ENCODE results near the gene SLC35F4.

The SLC35F4 gene

GRCh38 chr14:57610631-57611030, 255.3 kb downstream of the SLC35F4 start:
- DNase-seq, result no peak

GRCh38 chr14:57609192-57610075, 256.5 kb downstream of the SLC35F4 start:
- DNase-seq, result no peak

- DNase-seq, result no peak
Measured at GRCh38 chr14:57607086-57607485, 258.8 kb downstream of the SLC35F4 start.

GRCh38 chr14:57583396-57583795, 282.5 kb downstream of the SLC35F4 start:
- no peak for DNase-seq

DNA sequence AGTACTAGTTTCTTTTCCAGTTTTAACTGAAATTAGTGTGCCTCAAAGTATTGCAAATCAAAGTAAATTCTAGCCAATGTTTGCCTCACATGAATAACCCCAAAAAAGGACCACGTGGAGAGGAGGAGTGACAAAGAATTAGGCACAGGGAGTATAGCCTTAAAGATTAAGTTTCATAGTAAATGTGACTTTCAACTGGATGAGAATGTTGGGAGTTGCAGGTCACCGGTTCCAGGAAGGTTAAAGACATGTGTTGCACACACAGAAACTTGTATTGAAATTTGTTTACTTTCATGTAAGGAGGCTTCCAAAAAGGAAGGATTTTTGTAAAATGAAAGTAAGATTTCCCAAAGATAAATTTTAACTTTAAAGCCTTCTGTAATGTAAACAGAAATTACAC, 283.1 kb downstream of the SLC35F4 start:
- no peak for DNase-seq

GRCh38 chr14:57578801-57579200, 287.1 kb downstream of the SLC35F4 start:
- no peak for DNase-seq

DNA sequence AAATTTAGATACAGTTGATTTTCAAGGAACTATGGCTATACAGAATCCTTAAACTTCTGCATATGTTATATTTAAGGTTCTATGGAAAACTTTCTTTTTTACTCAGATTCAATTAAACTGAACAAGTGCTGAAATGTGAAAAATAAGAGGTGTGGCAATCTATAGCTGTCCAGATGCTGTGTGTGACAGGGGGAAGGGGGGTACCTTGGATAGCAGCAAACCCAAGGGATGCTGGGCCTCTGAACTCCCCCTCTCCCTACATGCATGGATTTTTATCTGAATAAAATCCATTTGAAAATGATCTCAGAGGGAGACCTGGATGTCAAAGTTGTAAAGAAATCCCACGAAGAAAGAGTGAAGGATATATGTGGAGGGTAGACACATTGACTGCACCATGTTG, 289.4 kb downstream of the SLC35F4 start:
- no peak for DNase-seq

GRCh38 chr14:57575482-57575881, 290.4 kb downstream of the SLC35F4 start:
- DNase-seq, result no peak

DNA sequence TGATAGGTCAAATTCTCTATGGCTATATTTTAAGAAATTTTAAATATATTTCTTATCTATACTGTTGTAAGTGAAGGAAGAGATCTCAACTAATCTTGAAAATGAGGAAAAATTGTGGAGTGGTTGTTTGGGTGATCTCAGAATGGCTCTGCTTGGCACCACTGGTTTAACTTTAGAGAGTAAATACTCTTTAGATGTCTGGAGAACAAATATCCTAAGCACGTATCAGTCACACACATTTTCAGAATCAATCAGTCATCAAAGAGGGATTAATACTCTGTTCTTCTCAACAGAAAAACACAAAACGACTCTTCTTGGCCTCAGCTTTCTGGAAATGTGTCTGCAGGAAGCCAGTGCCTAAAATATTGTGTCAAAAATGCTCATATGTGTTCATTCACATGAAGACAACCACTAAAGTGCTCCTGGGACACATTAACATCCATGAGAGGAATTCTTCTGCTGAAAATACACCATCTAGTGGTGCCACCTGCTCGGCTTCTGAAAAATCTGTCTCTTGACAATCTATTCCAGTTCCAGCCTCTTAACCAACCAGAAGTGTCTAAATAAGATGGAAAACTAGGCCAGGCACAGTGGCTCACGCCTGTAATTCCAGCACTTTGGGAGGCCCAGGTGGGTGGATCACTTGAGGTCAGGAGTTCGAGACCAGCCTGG, 291.1 kb downstream of the SLC35F4 start:
- DNase-seq, result no peak

- no peak for DNase-seq
Measured at GRCh38 chr14:57573173-57573572, 292.7 kb downstream of the SLC35F4 start.

DNA sequence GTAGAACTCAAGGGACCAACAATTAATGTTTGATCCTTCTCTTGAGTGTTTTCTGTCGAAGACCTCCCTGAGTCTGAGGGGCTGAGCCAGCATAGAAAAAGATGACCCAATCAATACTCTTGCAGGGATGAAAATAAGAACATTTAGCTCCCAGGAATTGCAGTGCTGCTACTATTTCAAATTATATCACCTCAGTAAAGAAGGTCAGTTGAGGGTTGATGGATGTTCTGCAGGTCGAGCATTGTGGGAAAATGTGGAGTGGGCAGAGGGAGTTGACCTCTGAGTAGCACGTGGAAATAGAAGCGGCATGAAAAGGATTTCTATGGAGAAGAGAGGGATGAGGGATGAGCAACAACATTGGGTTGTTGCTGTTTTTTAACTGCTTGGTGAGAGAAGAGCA, 297.3 kb downstream of the SLC35F4 start:
- no peak for DNase-seq

DNA sequence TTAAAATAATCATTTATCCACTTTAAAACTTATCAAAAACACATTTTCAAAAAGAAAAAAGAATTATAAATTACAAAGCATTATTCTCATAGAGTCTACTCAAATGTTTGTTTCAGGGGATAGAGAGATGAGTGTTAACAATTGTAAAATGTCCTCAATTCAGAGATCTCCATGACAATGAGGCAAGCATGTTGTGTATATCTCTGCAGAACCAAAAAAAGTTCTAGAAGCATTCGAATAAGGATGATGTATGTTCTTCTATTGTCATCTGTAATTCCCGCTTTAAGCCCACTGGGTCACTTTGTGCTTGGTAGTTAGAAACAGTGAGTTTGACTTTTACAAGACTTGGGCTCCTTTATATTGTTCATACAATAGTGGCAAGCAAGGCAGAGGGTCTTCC, 298.7 kb downstream of the SLC35F4 start:
- no peak for DNase-seq

GRCh38 chr14:57560681-57561080, 305.2 kb downstream of the SLC35F4 start:
- no peak for DNase-seq

DNA sequence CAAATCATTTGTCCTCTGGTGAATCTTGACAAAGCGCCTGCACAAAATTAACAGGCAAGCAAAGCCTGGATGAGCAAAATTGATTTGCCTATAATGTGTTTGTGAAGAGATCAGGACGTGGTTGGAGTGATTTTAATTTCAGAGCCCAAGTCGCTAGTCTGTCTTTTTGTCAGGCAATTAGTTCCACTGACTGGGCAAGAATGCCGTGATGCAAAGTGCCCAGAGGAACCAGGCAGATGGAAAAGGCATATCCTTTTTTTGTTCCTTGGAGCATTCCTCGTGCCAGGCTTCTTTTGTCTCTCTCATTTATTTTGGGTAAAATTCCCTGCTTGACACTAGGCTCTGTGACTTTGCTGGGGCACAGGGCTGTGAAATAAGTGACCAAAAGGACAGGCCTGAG, 306.3 kb downstream of the SLC35F4 start:
- no peak for DNase-seq

DNA sequence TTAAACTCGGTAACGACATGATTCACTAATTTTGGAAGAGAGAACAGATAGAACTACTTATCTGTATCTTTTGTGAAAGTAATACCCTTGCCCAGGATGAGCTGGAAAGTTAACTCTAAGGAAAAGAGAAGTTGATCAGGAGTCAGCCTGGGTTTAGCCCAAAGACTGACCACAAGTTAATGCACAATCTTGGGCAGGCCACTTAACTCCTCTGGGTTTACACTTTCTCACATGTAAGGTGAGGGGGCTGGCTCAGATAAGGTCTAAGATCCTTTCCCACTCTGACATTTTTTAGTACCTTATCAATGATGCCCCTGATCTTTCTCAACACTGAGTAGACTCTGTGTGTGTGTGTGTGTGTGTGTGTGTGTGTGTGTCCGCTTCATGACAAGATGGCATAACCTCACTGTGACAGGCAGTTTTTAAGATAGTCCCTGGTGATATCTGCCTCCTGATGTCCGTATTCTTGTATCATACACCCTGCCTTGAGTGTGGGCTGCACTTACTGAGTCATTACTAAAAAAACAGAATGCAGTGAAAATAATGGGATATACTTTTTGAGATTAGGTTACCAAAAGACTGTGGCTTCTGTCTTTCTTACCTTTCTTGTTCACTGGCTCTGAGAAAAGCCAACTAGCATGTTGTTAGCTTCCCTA, 316.0 kb downstream of the SLC35F4 start:
- no peak for DNase-seq

DNA sequence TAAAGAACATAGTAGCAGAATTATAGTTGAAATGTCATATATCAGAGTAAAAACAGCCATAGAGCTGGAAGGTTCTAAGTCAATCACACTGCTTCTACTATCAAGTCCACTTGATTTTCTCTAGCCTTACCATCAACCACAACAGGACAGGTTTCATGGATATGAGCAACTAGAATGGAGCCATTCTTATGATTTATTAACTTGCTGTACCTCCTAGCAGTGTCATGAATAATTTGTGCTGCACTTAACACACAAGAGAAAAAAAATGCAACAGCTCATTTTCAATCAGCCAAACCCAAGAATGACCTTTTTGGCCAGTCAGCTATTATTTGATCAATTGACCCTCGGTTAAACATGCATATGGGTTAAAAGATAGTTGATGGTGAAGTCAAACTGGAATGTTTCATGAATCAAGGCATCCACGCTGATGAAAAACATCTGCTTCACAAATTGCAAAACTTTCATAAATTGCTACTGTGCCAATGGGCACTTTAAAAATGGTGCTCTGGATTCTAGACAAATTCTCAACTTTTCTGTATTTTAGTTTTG, 316.8 kb downstream of the SLC35F4 start:
- DNase-seq, result no peak

DNA sequence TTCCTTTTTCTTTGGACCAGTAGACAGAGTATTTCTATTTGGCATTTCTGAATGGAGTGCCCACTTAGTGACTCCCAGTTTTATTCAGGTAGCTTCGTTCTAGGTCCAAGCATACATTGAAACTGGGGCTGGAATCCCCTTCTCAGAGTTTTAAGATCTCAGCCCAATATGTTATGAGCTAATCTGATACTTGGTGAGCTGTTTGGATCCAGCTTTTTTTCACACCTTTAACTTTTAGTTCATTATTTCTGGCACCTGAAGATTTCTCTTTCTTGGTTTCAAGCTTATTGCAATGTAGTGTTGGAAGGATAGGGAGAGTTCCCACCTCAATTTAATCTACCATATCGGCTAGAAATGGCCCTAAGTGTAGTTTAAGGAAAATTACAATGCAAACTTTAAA, 318.8 kb downstream of the SLC35F4 start:
- DNase-seq, result no peak

GRCh38 chr14:57533214-57533613, 332.7 kb downstream of the SLC35F4 start:
- DNase-seq, result peak; percentile 8 to 20

GRCh38 chr14:57530571-57530970, 335.3 kb downstream of the SLC35F4 start:
- no peak for DNase-seq

DNA sequence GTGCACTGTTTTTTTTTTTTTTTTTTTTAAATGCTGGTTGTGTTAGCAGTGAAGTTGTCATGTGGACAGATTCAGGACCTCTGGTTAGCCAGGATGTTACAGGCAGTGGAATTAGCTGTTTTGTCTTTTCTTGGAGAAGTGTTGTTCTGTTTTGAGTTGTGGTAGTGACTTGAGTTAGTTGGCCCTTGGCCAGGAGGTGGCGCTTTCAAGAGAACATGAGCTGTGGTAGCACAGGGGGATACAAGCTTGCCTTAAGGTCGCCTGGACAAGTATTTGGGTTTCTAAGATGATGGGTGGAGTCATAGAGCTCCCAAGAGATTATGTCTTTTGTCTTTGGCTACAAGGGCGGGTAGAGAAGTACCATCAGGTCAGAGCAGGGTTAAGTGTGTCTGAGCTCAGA, 338.9 kb downstream of the SLC35F4 start:
- no peak for DNase-seq

DNA sequence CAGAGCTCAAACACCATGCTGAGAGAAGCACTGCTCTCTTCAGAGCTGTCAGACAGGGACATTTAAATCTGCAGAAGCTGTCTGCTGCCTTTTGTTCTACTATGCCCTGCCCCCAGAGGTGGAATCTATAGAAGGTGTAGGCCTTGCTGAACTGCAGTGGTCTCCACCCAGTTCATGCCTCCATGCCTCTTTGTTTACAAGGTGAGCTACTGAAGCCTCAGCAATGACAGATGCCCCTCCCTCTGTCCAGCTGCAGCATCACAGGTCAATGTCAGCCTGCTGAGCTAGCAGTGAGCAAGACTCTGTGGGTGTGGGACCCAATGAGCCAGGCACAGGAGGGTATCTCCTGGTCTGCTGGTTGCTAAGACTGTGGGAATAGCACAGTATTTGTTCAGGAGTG, 346.8 kb downstream of the SLC35F4 start:
- no peak for DNase-seq
